GM12864 (cell line): Measurements from ENCODE around the gene TCF25.

Source experiments
- DNase-seq: peaks from one replicate; pipeline ENCODE4 v3.0.0-alpha.2; 2011; ENCODE audit warnings: low read depth
- H3K4me3 ChIP-seq: 2 replicates; pipeline ENCODE4 v1.5.1; 2011; ENCODE audit warnings: mild to moderate bottlenecking, low read depth, low read length, control low read depth
- CTCF ChIP-seq: IDR thresholded peaks from 2 replicates; pipeline ENCODE4 v1.5.1; 2011; ENCODE audit warnings: low read depth, mild to moderate bottlenecking, moderate library complexity, low read length, control low read depth, inconsistent platforms; ENCODE audit errors: missing control alignments

TCF25 gene

GRCh38 chr16:89887243-89887642 lies 13.9 kb downstream of the TCF25 start:
- no peak overlapping the region for H3K4me3 ChIP-seq
- no peak for TF ChIP-seq CTCF
- no peak for DNase-seq

DNA sequence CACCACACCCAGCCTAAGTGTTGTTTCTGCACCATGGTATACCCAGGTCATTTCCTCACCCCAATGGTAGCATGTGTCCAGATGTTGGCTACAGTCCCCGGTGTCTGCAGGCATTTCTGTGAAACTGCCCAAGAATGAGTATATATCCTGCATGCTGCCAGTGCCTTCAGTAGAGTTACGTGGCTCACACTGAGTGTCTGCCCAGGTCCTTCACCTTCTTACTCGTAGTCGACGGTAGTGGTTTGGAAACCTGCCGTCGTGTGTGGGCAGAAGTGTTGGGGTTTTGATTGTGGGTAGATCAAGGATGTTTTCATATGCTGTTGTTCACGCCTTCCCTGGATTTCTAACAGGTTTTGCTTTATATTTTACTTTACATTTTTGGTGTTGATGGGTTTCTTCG lies 16.8 kb downstream of the TCF25 start:
- H3K4me3 ChIP-seq, result no peak overlapping the region
- no peak for TF ChIP-seq CTCF
- no peak for DNase-seq

DNA sequence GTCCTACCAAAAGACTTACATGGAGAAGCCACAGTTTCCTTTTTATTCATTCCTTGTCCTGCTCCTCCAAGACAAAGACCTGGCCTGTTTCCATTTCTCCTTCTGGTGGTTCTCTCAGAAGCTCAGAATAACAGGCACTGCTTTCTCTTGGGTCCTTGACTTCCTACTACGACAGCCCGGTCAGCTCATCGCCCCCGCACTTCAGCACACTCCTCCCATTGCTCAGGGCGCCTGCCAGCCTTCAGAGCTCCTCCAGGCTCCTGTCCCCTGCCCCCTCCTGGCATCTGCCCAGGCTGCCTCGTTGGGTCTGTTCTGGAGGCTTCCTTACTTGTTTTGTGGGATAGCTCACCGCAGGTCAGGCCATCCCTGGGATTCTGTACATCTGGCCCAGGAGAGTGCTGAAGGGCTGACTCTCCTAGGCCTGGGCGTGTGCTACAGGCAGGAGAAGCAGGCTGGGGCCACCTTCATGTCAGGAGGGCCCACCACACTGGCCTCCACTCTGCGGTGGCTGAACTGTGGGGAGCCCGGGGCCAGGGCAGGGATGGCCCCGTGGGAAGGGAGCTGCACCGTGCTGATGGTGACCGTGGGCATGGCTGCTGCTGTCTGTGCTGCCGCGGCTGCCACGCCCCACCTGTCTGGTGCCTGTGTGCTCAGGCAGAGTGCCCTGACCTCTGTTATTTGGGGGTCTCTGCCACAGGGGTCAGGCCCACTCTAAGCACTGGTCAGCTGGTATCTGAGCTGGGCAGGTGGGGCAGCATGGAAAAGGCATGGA lies 17.7 kb downstream of the TCF25 start:
- H3K4me3 ChIP-seq, result no peak overlapping the region
- no peak for DNase-seq
- no peak for TF ChIP-seq CTCF

GRCh38 chr16:89892055-89892630 lies 18.8 kb downstream of the TCF25 start:
- H3K4me3 ChIP-seq, result no peak overlapping the region
- DNase-seq, result no peak
- no peak for TF ChIP-seq CTCF

DNA sequence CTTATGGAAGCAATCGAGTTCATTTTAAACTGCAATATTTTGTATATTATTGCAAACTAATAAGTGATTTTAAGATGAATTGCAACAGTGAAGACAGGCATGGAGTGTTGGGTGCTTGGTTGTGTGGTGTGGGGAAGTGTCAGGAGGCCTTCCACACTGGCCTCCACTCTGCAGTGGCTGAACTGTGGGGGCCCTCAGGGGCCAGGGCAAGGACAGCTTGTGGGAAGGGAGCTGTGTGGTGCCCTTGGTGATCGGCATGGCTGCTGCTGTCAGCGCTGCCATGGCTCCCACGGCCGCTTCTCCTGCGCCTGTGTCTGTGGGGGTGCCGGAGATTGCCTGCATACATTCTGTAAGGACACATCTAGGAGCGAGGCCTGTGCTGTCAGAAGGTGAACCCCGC lies 19.2 kb downstream of the TCF25 start:
- no peak overlapping the region for H3K4me3 ChIP-seq
- TF ChIP-seq CTCF, result no peak
- DNase-seq, result no peak

DNA sequence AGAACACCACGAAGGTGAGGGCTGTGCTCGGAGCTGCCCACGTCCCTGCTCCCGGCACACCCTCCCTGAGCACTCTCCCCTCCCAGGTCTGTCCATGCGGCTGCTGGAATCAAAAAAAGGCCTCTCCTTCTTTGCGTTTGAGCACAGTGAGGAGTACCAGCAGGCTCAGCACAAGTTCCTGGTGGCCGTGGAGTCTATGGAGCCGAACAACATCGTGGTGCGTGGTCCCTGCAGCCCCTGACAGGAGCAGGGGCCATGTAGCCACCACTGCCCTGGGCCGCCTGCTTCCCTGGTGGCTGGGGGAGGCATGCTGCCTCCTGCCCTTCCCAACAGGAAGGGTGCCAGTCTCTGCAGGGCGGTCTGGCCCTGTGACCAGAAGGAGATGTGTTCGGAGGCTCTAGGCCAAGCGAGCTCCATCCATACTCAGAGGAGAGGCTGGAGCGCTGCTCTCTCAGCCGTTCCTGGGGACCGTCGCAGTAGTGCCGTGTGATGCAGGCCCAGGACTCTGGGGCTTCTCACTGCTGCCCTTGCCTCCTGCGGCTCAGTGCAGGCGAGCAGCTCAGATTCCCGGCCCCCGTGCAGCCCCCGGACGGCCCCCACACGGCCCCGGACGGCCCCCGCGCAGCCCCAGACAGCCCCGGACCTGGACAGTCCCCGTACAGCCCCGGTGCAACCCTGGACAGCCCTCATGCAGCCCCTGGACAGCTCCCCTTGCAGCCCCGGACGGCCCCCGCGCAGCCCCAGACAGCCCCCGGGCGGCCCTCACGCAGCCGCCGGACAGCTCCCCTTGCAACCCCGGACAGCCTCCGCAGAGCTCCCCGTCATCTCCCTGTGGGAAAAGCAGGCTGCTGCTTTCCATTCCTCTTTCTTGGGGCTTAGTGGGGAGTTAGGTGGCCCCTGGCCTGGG lies 20.5 kb downstream of the TCF25 start:
- no peak for TF ChIP-seq CTCF
- no peak for DNase-seq
- H3K4me3 ChIP-seq, result no peak overlapping the region
